Activated B cell treated with CpG ODN at 0.5 μM for 24 hours (primary cell): ENCODE data around the gene S100A5. TPM values are rescaled to one million over a fixed set of nuclear protein-coding genes. Genes with fewer than 3 reads are reported as not detected.
"Not testable (repeated sequence)": the region's sequence is repeated elsewhere in the genome, so short reads cannot be mapped to it uniquely, and the experiment has no call there.

Experiments
- ATAC-seq: fragments of 200-7000 bp; cut with Tn5 transposase; one replicate; pipeline ENCODE4 v1.10.0; 2021; ENCODE audit warnings: low read depth, mild to moderate bottlenecking, moderate library complexity
- CTCF ChIA-PET: fragments of 350-600 bp; sonication (Branson Sonifier 250); formaldehyde crosslinking; loops from one replicate; lab custom pipeline; 2021; ENCODE audit warnings: antibody characterized with exemption; lab: Charles Lee
- POLR2A ChIA-PET: fragments of 350-600 bp; sonication (Branson Sonifier 250); formaldehyde crosslinking; loops from one replicate; lab custom pipeline; 2021; ENCODE audit warnings: antibody characterized with exemption; lab: Charles Lee
- DNase-seq: peaks from one replicate; pipeline ENCODE4 v3.0.0; 2022
- H3K27ac Mint-ChIP-seq: one replicate; pipeline ENCODE4 v1.8.0; 2020; ENCODE audit warnings: mixed read lengths
- H3K27me3 Mint-ChIP-seq: one replicate; pipeline ENCODE4 v1.8.0; 2021; ENCODE audit warnings: mixed read lengths
- H3K36me3 Mint-ChIP-seq: one replicate; pipeline ENCODE4 v1.8.0; 2021; ENCODE audit warnings: low read depth, mixed read lengths
- H3K4me1 Mint-ChIP-seq: one replicate; pipeline ENCODE4 v1.8.0; 2021; ENCODE audit warnings: mixed read lengths
- H3K4me3 Mint-ChIP-seq: one replicate; pipeline ENCODE4 v1.8.0; 2020; ENCODE audit warnings: mild to moderate bottlenecking, mixed read lengths
- H3K9me3 Mint-ChIP-seq: one replicate; pipeline ENCODE4 v1.8.0; 2020; ENCODE audit warnings: mixed read lengths
- intact Hi-C: fragments of 100-400 bp; cut with micrococcal nuclease; formaldehyde crosslinking; loops from one replicate; pipeline ENCODE4 v1.15.1; 2024
- total RNA-seq: library from RNA; stranded (reverse); gene quantifications from 2 replicates; pipeline ENCODE4 v1.2.3, GENCODE V29; 2022
- TF ChIP-seq, protein P1 (sequence below): fragments of 200-600 bp; IDR thresholded peaks from one replicate; pipeline ENCODE4 v1.8.0; 2022; ENCODE audit warnings: antibody characterized with exemption, mild to moderate bottlenecking

Gene S100A5, protein sequence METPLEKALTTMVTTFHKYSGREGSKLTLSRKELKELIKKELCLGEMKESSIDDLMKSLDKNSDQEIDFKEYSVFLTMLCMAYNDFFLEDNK
- total RNA-seq, result 0.51 TPM in 1 of 2 replicates, not detected in the other

DNA sequence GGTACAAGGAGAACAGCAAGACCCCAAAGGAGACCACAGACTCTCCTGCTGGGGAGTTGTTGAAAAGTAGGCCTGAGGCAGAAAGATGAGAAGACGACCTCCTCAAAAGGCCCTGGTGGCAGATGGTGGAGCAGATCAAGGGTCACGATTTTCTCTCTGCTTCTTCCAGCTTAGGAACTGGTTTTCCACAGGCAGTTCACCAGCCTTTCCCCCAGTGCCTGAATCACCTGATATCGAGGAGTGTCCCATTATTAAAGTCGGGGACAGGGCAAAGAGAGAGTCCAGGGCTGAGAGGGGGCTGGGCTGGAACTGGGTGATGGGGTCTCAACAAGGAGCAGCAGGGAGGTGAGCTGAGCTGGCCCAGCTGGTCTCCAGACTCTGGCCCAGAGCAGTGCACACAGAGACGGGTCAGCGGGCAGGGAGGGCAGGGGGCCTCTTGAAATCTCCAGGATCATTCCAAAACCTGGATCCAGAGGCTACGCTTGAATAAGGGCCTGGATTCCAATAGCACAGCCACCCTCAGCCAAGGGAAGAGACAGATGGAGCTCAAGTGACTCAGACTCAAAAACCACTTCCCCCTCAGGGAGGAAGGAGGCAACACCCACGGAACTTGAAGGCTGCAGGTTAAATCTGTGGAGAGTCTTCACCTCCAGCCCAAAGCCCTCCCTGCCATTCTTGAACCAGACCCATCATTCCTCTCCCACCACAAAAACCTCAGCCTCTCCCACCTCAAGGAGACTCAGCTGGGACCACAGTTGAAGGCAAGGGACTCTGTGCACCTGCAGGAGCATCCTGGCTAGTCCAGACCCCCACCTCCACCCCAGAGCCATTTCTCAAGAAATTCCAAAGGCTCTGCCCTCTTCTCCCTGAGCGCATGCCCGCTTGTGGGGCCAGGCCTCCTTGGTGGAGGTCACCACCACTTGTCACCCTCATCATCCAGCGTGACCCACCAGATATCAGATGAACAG lies at the start of gene S100A5:
S100A5 (minus strand) TSS at position 541 of the 968 bp plus-strand sequence. CDS start 743 bp downstream, outside the sequence.
- peak; percentile 15 for ATAC-seq
- CTCF ChIA-PET, result interaction anchor here (1.6 kb wide), 1 partner anchor 27 kb away, joined by 6 read pairs; no protein-coding TSS in a partner anchor
- intact Hi-C loops, result no loop called here
- Mint-ChIP-seq H3K4me3 (peak within 1 kb of the TSS; percentile 25), H3K27me3 (no peaks in the 10 kb centered on the region), H3K9me3 (no peaks in the 10 kb centered on the region), H3K27ac (peak within 1 kb of the TSS; percentile 81), H3K36me3 (peaks cover 24% of the 10 kb centered on the region), H3K4me1 (peaks cover 64% of the 10 kb centered on the region)
- POLR2A ChIA-PET, result interaction anchor here (0.6 to 2.9 kb wide), 9 partner anchors 8 to 202 kb away, joined by 3 to 23 read pairs (median 4); partner anchors contain the start of genes CHTOP and S100A2
- TF ChIP-seq, protein P1, sequence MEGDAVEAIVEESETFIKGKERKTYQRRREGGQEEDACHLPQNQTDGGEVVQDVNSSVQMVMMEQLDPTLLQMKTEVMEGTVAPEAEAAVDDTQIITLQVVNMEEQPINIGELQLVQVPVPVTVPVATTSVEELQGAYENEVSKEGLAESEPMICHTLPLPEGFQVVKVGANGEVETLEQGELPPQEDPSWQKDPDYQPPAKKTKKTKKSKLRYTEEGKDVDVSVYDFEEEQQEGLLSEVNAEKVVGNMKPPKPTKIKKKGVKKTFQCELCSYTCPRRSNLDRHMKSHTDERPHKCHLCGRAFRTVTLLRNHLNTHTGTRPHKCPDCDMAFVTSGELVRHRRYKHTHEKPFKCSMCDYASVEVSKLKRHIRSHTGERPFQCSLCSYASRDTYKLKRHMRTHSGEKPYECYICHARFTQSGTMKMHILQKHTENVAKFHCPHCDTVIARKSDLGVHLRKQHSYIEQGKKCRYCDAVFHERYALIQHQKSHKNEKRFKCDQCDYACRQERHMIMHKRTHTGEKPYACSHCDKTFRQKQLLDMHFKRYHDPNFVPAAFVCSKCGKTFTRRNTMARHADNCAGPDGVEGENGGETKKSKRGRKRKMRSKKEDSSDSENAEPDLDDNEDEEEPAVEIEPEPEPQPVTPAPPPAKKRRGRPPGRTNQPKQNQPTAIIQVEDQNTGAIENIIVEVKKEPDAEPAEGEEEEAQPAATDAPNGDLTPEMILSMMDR, result no peak
- no peak for DNase-seq

DNA sequence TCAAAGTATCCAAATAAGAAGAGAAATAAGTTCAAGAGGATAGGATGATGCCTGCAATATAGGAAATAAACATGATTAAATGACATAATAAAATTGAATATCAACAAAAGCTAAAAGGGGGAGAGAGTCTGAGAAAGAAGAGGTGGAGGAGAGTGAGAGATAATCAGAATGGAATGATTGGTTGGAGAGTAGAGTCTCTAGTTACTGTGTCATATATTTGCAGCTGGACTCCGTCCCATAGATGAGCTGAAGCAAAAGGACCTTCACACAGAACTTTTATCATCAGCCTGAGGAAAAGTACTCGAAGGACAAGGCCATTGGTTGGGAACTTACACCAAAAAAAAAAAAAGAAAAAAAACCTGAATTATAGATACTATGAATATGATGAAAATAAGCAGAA lies 47.7 kb upstream of the S100A5 start:
- H3K4me3 Mint-ChIP-seq, result no peak overlapping the region
- ATAC-seq, result no peak
- POLR2A ChIA-PET, result interaction anchor here (0.8 kb wide), 1 partner anchor 194 kb away, joined by 6 read pairs; no protein-coding TSS in a partner anchor

DNA sequence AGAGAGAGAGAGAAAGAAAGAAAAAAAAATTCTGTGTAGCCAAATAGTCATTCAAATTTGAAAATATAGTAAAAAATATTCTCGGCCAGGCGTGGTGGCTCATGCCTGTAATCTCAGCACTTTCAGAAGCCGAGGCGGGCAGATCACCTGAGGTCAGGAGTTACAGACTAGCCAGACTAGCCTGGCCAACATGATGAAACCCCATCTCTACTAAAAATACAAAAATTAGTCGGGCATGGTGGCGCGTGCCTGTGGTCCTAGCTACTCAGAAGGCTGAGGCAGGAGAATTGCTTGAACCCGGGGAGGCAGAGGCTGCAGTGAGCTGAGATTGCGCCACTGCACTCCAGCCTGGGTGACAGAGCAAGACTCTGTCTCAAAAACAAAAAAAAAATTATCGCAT lies 47.3 kb upstream of the S100A5 start:
- H3K4me3 Mint-ChIP-seq, H3K4me1 Mint-ChIP-seq, H3K27me3 Mint-ChIP-seq, H3K27ac Mint-ChIP-seq, DNase-seq, H3K36me3 Mint-ChIP-seq, ATAC-seq, POLR2A ChIA-PET, intact Hi-C loops, H3K9me3 Mint-ChIP-seq: not testable (repeated sequence)
- CTCF ChIA-PET, result interaction anchor here (0.6 kb wide), 1 partner anchor 92 kb away, joined by 3 read pairs; no protein-coding TSS in a partner anchor

More for the DNA sequence above, 47.7 kb upstream of the S100A5 start:
- Mint-ChIP-seq H3K36me3 (no peaks in the 10 kb centered on the region), H3K27me3 (no peaks in the 10 kb centered on the region), H3K27ac (no peak overlapping the region), H3K9me3 (no peaks in the 10 kb centered on the region), H3K4me1 (no peaks in the 10 kb centered on the region)
- TF ChIP-seq, protein P1, result no peak
- CTCF ChIA-PET, result interaction anchor here (0.6 kb wide), 1 partner anchor 92 kb away, joined by 3 read pairs; no protein-coding TSS in a partner anchor
- intact Hi-C loops, result no loop called here
- DNase-seq, result no peak

DNA sequence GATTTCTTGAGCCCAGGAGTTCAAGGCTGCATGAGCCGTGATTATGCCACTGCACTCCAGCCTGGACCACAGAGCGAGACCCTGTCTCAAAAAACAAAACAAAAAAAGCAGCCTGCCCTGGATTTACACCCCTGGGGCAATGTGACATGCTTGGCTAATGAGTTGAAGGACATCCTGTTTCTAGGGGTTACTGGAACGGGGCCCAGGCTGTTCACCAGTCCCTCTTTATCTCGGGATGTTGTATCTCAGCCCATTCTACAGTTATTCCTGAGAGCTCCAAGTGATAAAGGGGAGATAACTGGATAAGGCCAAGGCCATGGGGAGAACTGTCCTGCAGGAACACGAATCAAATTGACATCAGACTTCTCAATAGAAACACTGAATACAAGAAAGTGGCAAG lies 46.6 kb upstream of the S100A5 start:
- H3K4me3 Mint-ChIP-seq, result no peak overlapping the region
- no peak overlapping the region for H3K27ac Mint-ChIP-seq
- no peaks in the 10 kb centered on the region for H3K27me3 Mint-ChIP-seq
- TF ChIP-seq, protein P1, result no peak
- H3K36me3 Mint-ChIP-seq, result no peaks in the 10 kb centered on the region
- DNase-seq (no peak), ATAC-seq (no peak)
- intact Hi-C loops, result no loop called here
- POLR2A ChIA-PET, result interaction anchor here (1.2 kb wide), 1 partner anchor 12 kb away, joined by 4 read pairs; no protein-coding TSS in a partner anchor
- no peaks in the 10 kb centered on the region for H3K4me1 Mint-ChIP-seq
- no peaks in the 10 kb centered on the region for H3K9me3 Mint-ChIP-seq
- CTCF ChIA-PET, result no interaction called here

DNA sequence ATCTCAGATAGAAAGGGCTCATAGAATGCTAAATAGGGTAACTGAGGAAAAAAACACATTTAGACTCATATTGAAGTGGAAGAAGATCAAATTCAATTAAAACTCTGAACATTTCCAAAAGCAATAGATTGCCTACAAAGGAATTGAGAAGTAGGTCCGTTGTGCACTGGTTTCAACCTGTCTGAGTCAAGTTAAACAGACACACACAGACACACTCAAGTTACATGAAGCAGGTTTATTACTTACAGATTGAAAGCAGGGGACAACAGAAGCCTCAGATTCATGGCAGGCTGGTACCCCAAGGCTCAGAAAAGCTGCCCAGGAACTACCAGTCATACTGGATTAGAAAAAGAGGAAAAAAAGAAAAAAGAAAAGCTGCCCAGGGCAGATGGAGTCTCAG lies 45.6 kb upstream of the S100A5 start:
- ATAC-seq (no peak), DNase-seq (no peak)
- Mint-ChIP-seq H3K4me3 (no peak overlapping the region), H3K9me3 (no peaks in the 10 kb centered on the region), H3K4me1 (no peaks in the 10 kb centered on the region), H3K27me3 (no peaks in the 10 kb centered on the region), H3K27ac (no peak overlapping the region), H3K36me3 (no peaks in the 10 kb centered on the region)
- TF ChIP-seq, protein P1, result no peak
- intact Hi-C loops, result no loop called here
- ChIA-PET POLR2A (interaction anchor here (1.2 kb wide), 1 partner anchor 13 kb away, joined by 4 read pairs; no protein-coding TSS in a partner anchor), CTCF (no interaction called here)
